Liver (tissue), 9 donors: ENCODE measurements around the gene DUSP8. TPM values are rescaled to one million over a fixed set of nuclear protein-coding genes. Genes with fewer than 3 reads are reported as not detected.
"Not testable (repeated sequence)": the region's sequence is repeated elsewhere in the genome, so short reads cannot be mapped to it uniquely, and the experiment has no call there.

ENCODE experiments used
- DNase-seq: peaks from one replicate; pipeline ENCODE4 v3.0.0-alpha.2; 2017; ENCODE audit warnings: low spot score
- H3K27ac ChIP-seq, 2 donors: one replicate each; pipeline ENCODE4 v1.7.0; 2013; ENCODE audit warnings: inconsistent platforms in 2 of 2, low read length in 2 of 2, control low read depth in 1 of 2, low read depth in 1 of 2, mild to moderate bottlenecking in 1 of 2
- H3K27me3 ChIP-seq, 4 donors: one replicate each; pipeline versions ENCODE4 v1.6.1 to v1.7.0; 2013; ENCODE audit warnings: low read length in 3 of 4, inconsistent platforms in 1 of 4, mild to moderate bottlenecking in 1 of 4, moderate library complexity in 1 of 4; ENCODE audit not compliant: control insufficient read depth in 4 of 4, insufficient read depth in 4 of 4
- H3K36me3 ChIP-seq, 4 donors: one replicate each; pipeline versions ENCODE4 v1.6.1 to v1.7.0; 2013; ENCODE audit warnings: low read length in 3 of 4, mild to moderate bottlenecking in 3 of 4, low read depth in 1 of 4, moderate library complexity in 1 of 4; ENCODE audit not compliant: control insufficient read depth in 4 of 4, insufficient read depth in 3 of 4
- H3K4me1 ChIP-seq, 4 donors: one replicate each; pipeline versions ENCODE4 v1.6.1 to v1.7.0; 2013; ENCODE audit warnings: low read length in 3 of 4, mild to moderate bottlenecking in 3 of 4, moderate library complexity in 1 of 4; ENCODE audit not compliant: control insufficient read depth in 4 of 4, insufficient read depth in 4 of 4
- H3K4me3 ChIP-seq, 3 donors: one replicate each; pipeline versions ENCODE4 v1.6.1 to v1.7.0; 2013; ENCODE audit warnings: low read length in 3 of 3, control low read depth in 1 of 3, low read depth in 1 of 3, mild to moderate bottlenecking in 1 of 3
- H3K9ac ChIP-seq, 2 donors: one replicate each; pipeline ENCODE4 v1.7.0; 2013; ENCODE audit warnings: low read length in 2 of 2, mild to moderate bottlenecking in 2 of 2, moderate library complexity in 2 of 2, control low read depth in 1 of 2, low read depth in 1 of 2
- H3K9me3 ChIP-seq, 4 donors: one replicate each; pipeline versions ENCODE4 v1.6.1 to v1.7.0; 2013; ENCODE audit warnings: low read length in 3 of 4; ENCODE audit not compliant: control insufficient read depth in 4 of 4
- HNF4A ChIP-seq, 2 donors: conservative IDR thresholded peaks; 2 replicates each; pipeline ENCODE4 v1.6.1; 2016; ENCODE audit warnings: antibody characterized with exemption in 2 of 2, mild to moderate bottlenecking in 2 of 2
- REST ChIP-seq: IDR thresholded peaks from 2 replicates; pipeline ENCODE4 v1.6.1; 2016; ENCODE audit warnings: antibody characterized with exemption, mild to moderate bottlenecking
- YY1 ChIP-seq: IDR thresholded peaks from 2 replicates; pipeline ENCODE4 v1.6.1; 2016; ENCODE audit warnings: antibody characterized with exemption, mild to moderate bottlenecking
- ZBTB33 ChIP-seq: IDR thresholded peaks from 2 replicates; pipeline ENCODE4 v1.6.1; 2016; ENCODE audit warnings: antibody characterized with exemption
- WGBS: extraction: QIAGEN DNeasy Blood & Tissue Kit; methylation state at CpG from one replicate; pipeline ENCODE4 v1.1.7; 2013; 5-methylcytosine and 5-hydroxymethylcytosine counted together
- polyA plus RNA-seq, 2 donors: library from polyadenylated mRNA; stranded (reverse) in 1 of 2; unstranded in 1 of 2; fragments of 200-250 nt in 1 of 2; fragments of >200 nt in 1 of 2; fragmentation: Nextera tagmentation in 1 of 2; extraction: Ambion mirVana in 1 of 2; gene quantifications; one replicate each; pipeline versions ENCODE4 v1.2.1 to v1.2.3, GENCODE V29; 2013 to 2015
- total RNA-seq, 2 donors: library from RNA; depleted of rRNA; stranded (reverse); fragments of >200 nt; gene quantifications; one replicate each; pipeline ENCODE4 v1.2.3, GENCODE V29; 2014
- TF ChIP-seq, protein P1 (sequence below): fragments of 150-350 bp; IDR thresholded peaks from 2 replicates; pipeline ENCODE4 v1.5.1; 2017; ENCODE audit warnings: improper control_type of control experiment, low read depth, low read length; ENCODE audit not compliant: missing input control
- donor health status: healthy.
- donor health status: healthy.
- donor health status: healthy.
- donor health status: healthy.
- donor health status: healthy.

The DUSP8 gene
- total and polyA plus RNA-seq, 4 donors = 0.06 to 0.33 (median 0.21) TPM

GRCh38 chr11:1597331-1597993 is 25.4 kb upstream of the DUSP8 start:
- Histone ChIP-seq H3K4me3 (no peak overlapping the region), H3K27me3 (no peaks in the 10 kb centered on the region), H3K9me3 (no peaks in the 10 kb centered on the region), H3K27ac (no peak overlapping the region), H3K36me3 (no peaks in the 10 kb centered on the region), H3K9ac (no peak overlapping the region), H3K4me1 (peaks cover 0 to 5% (median 0%) of the 10 kb centered on the region in 4 donors)
- no peak for DNase-seq
- TF ChIP-seq YY1 (no peak), REST (no peak), HNF4A (conservative IDR thresholded peaks at IDR 0.05) (no peak), ZBTB33 (no peak)
- TF ChIP-seq, protein P1, sequence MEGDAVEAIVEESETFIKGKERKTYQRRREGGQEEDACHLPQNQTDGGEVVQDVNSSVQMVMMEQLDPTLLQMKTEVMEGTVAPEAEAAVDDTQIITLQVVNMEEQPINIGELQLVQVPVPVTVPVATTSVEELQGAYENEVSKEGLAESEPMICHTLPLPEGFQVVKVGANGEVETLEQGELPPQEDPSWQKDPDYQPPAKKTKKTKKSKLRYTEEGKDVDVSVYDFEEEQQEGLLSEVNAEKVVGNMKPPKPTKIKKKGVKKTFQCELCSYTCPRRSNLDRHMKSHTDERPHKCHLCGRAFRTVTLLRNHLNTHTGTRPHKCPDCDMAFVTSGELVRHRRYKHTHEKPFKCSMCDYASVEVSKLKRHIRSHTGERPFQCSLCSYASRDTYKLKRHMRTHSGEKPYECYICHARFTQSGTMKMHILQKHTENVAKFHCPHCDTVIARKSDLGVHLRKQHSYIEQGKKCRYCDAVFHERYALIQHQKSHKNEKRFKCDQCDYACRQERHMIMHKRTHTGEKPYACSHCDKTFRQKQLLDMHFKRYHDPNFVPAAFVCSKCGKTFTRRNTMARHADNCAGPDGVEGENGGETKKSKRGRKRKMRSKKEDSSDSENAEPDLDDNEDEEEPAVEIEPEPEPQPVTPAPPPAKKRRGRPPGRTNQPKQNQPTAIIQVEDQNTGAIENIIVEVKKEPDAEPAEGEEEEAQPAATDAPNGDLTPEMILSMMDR = no peak
- WGBS = 82% methylated on average over 10 of the region's 10 CpGs

GRCh38 chr11:1596576-1597121 is 24.6 kb upstream of the DUSP8 start:
- H3K27ac ChIP-seq, DNase-seq, H3K27me3 ChIP-seq, H3K9me3 ChIP-seq, H3K4me1 ChIP-seq, H3K9ac ChIP-seq, H3K36me3 ChIP-seq, H3K4me3 ChIP-seq: not testable (repeated sequence)
- 79% methylated on average over 19 of the region's 19 CpGs for WGBS

DNA sequence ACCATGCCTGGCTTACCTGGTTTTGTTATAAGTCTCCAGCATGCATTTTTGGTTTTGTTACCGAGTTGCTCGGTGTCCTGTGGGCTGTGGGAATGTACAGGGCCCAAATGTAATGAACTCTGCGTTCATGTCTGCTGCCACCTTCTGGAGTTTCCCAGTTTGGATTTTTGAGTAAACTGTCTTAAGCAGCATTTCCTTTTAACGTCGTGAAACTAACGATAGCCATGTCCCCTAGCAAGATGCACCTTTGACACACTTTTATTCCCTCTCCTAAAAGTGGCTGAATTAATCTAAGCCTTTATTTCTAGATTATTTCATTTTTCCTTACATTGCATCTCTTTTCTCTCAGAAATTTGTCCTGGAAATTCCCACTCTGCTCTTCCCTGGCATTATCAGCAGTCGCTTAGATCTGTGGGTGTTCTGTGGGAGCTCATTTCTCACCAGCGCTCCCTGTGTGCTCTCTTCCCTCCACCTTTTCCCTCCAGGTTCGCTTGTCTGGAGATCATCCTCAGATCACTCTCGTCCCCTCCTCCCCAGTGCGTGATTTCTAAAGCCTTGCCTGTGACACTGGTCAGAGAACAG is 24.0 kb upstream of the DUSP8 start:
- WGBS = 63% methylated on average over 11 of the region's 11 CpGs
- DNase-seq, H3K27ac ChIP-seq, H3K4me1 ChIP-seq, H3K4me3 ChIP-seq, H3K36me3 ChIP-seq, H3K9ac ChIP-seq, H3K27me3 ChIP-seq, H3K9me3 ChIP-seq: not testable (repeated sequence)
